Thyroid gland (tissue), 4 donors: ENCODE data around the gene OR10G3. TPM values are rescaled to one million over a fixed set of nuclear protein-coding genes. Genes with fewer than 3 reads are reported as not detected.

Experiments used
- DNase-seq, 2 donors: peaks; one replicate each; pipeline ENCODE4 v3.0.0-alpha.2; 2019
- H3K27ac ChIP-seq, 3 donors: fragments of 200-600 bp; sonication (generic); 1 replicate in 2 of 3; 2 replicates in 1 of 3; pipeline ENCODE4 v1.5.1; 2016 to 2019; ENCODE audit warnings: mild to moderate bottlenecking in 1 of 3, moderate library complexity in 1 of 3
- H3K27me3 ChIP-seq: fragments of 200-600 bp; sonication (generic); one replicate; pipeline ENCODE4 v1.5.1; 2019
- H3K36me3 ChIP-seq, 2 donors: fragments of 200-600 bp; sonication (generic); one replicate each; pipeline ENCODE4 v1.5.1; 2016 to 2019
- H3K4me1 ChIP-seq, 2 donors: fragments of 200-600 bp; sonication (generic); one replicate each; pipeline ENCODE4 v1.5.1; 2017 to 2019
- H3K4me3 ChIP-seq, 3 donors: fragments of 200-600 bp; sonication (generic); replicated peaks in 1 of 3; 1 replicate in 2 of 3; 2 replicates in 1 of 3; pipeline ENCODE4 v1.5.1; 2016; ENCODE audit warnings: mild to moderate bottlenecking in 1 of 3
- H3K9me3 ChIP-seq: fragments of 200-600 bp; sonication (generic); one replicate; pipeline ENCODE4 v1.5.1; 2017
- CTCF ChIP-seq, 6 experiments: fragments of 200-600 bp in 3 of 6; fragments of 450-650 bp in 3 of 6; sonication (generic) in 3 of 6; IDR thresholded peaks; one replicate each; pipeline ENCODE4 v1.5.1; 2016 to 2019; ENCODE audit warnings: antibody characterized with exemption in 6 of 6, mild to moderate bottlenecking in 2 of 6, inconsistent platforms in 1 of 6, moderate library complexity in 1 of 6
- POLR2A ChIP-seq, 2 donors: fragments of 450-650 bp; IDR thresholded peaks; one replicate each; pipeline ENCODE4 v1.6.1; 2017; ENCODE audit warnings: antibody characterized with exemption in 2 of 2, mild to moderate bottlenecking in 2 of 2, moderate library complexity in 1 of 2
- WGBS, 2 donors: methylation state at CpG; one replicate each; pipeline ENCODE4 v1.1.5; 2017; 5-methylcytosine and 5-hydroxymethylcytosine counted together
- intact Hi-C: fragments of 100-400 bp; cut with DNase I; formaldehyde crosslinking; loops from one replicate; pipeline ENCODE4 v1.15.1; 2023
- total RNA-seq, 4 donors: library from RNA; depleted of rRNA; stranded (reverse); fragments of >200 nt; gene quantifications; one replicate each; pipeline ENCODE4 v1.2.3, GENCODE V29; 2016

OR10G3 gene
- total RNA-seq, 4 donors from 2014 or later: not detected

DNA sequence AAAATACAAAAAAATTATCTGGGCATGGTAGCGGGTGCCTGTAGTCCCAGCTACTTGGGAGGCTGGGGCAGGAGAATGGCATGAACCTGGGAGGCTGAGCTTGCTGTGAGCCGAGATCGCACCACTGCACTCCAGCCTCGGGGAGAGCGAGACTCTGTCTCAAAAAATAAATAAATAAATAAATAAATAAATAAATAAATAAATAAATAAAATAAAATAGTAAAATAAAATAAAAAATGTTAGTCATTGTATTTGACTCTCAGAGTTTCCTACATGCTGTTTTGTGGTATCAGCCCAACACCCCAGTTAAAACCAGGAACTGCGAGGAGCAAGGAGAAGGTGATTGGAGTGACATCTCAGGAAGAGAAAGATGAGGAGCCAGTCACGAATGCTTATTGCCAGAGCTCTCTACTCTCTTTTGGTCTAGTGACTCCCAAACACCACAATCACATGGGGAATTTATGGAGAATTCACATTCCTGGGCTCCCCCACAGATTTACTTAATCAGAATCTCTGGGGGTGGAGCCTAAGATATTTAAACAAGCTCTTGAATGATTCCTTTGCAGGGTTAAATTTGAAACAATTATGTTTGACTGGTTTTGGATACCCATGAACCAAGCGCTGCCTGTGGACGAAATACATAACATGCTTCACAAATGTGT lies 38.3 kb downstream of the OR10G3 start:
- Histone ChIP-seq H3K36me3 (no peaks in the 10 kb centered on the region), H3K4me3 (no peak overlapping the region), H3K27ac (no peak overlapping the region), H3K27me3 (no peaks in the 10 kb centered on the region), H3K4me1 (peaks cover under 1 to 6% of the 10 kb centered on the region in 2 donors), H3K9me3 (no peaks in the 10 kb centered on the region)
- no peak for TF ChIP-seq POLR2A (IDR thresholded peaks at IDR 0.05)
- TF ChIP-seq CTCF (IDR thresholded peaks at IDR 0.05): no peak
- intact Hi-C loops: no loop called here
- WGBS, 2 donors: 89% methylated on average over 9 of the region's 9 CpGs
- DNase-seq: no peak

DNA sequence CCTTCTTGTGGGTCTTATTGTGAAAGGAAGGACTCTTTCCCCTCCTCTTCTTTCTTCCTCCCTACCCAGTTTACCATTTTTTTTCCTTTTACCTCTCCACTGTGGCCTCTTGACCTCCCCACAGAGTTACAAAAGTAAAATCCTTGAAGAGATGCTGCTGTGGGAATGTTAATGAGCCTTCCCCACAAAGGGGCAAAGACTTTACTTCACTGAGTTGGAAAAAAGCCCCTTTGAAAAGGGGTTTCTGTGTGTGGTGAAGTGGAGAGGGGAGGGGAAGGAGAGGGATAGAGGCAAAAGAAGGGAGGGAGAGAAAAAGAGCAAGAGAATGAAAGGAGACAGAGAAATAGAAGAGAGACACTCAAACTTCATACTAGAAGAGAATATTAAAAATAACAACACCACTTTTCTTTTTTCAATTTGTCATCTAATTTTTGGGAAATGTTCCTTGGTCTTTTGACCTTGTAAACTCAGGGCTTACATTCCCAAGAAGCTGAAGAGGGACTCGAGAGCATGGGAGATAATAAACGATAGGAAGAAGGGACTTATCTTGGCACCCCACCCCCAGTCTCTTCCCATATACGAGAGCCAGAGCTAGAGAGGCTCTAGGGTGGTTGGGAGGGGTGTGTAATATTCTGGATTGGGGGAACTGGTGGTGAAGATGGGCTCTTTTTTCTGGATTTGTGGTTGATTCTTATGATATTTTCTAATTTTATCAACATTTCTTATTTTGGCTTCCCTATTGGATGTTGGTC lies 40.5 kb downstream of the OR10G3 start:
- Histone ChIP-seq H3K9me3 (no peaks in the 10 kb centered on the region), H3K27me3 (no peaks in the 10 kb centered on the region), H3K36me3 (no peaks in the 10 kb centered on the region), H3K27ac (no peak overlapping the region), H3K4me3 (no peak overlapping the region), H3K4me1 (peaks cover 5 to 9% of the 10 kb centered on the region in 2 donors)
- DNase-seq: no peak
- no peak for TF ChIP-seq POLR2A (IDR thresholded peaks at IDR 0.05)
- TF ChIP-seq CTCF (IDR thresholded peaks at IDR 0.05): no peak
- 46 to 52% methylated on average over 3 of the region's 3 CpGs for WGBS, 2 donors
- intact Hi-C loops: no loop called here

GRCh38 chr14:21537090-21537424 lies 42.8 kb downstream of the OR10G3 start:
- TF ChIP-seq POLR2A (IDR thresholded peaks at IDR 0.05) (no peak), CTCF (IDR thresholded peaks at IDR 0.05) (no peak)
- no peak for DNase-seq
- WGBS, 2 donors: 16 to 17% methylated on average over 3 of the region's 3 CpGs
- H3K4me1 ChIP-seq: peaks cover 5 to 9% of the 10 kb centered on the region in 2 donors
- intact Hi-C loops: no loop called here
- no peak overlapping the region for H3K27ac ChIP-seq
- H3K9me3 ChIP-seq: no peaks in the 10 kb centered on the region
- H3K27me3 ChIP-seq: no peaks in the 10 kb centered on the region
- peak overlapping the region in 1 of 3 donors; percentile 41 for H3K4me3 ChIP-seq
- H3K36me3 ChIP-seq: no peaks in the 10 kb centered on the region

DNA sequence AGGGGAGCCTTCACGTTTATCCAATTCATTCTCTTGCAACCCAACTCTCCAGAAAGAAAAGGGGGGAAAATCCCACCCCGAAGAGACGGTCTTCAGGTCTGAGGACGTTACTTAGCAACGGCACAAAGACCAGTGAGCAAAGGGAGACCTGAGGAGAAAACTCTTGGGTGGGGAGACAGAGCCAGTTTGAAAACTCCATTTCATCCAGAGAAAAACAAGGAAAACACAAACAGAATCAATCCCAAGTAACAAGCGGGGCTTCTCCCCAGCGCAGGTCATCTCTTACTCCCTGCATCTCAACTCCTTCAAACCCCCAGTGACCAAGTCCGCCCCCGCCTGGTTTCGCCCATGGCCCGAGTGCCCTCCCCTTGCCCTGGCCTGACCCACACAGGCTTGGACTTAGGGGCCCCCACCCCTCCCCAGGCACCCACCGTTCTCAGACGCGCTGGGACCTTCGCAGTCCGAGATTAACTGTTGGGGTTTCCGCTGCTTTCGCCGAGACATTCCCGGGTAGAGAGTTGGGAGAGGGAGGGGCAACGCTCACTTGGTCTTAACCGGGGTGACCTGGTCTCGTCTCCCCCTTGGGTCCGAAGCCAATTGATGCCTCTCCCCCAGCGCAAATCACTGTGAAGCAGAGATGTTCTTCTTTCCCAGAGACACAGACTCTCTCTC lies 43.3 kb downstream of the OR10G3 start:
- WGBS, 2 donors: 3% methylated on average over 25 of the region's 25 CpGs

More for the DNA sequence above, 43.3 kb downstream of the OR10G3 start:
- peak overlapping the region in 2 of 3 donors; percentile 18 to 41 for H3K4me3 ChIP-seq
- H3K27me3 ChIP-seq: no peaks in the 10 kb centered on the region
- intact Hi-C loops: no loop called here
- no peak overlapping the region for H3K27ac ChIP-seq
- no peaks in the 10 kb centered on the region for H3K9me3 ChIP-seq
- TF ChIP-seq CTCF (IDR thresholded peaks at IDR 0.05): no peak
- TF ChIP-seq POLR2A (IDR thresholded peaks at IDR 0.05): no peak
- H3K4me1 ChIP-seq: peaks cover 5 to 9% of the 10 kb centered on the region in 2 donors
- H3K36me3 ChIP-seq: no peaks in the 10 kb centered on the region
- peak; percentile 11 to 12 for DNase-seq
